ENCODE data around the gene H1-8.

The H1-8 gene

GRCh38 chr3:129556358-129556695, 13.4 kb downstream of the H1-8 start:
- DNase-seq (ENCODE audit: low read depth, low spot score) = no peak

- DNase-seq (ENCODE audit: low read depth, low spot score) = no peak
Measured at GRCh38 chr3:129556890-129557547, 14.0 kb downstream of the H1-8 start.

DNA sequence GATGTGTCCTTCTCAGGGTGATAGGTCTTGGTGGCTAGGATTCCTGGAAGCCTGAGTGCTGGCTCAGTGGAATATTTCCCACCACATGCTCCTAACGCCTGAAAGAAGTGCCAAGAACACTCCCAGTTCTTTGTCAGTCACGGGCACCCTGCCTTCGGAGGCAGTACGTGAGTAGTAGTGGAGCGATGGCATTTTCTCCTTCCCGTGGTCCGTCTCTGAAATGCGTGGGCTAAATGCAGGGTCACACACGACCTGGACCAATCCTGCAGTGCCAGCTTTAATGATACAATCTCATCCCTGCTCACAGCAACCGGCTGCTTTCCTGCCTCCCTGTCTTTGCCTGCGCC, 14.5 kb downstream of the H1-8 start:
- no peak for DNase-seq (ENCODE audit: low read depth, low spot score)

- no peak for DNase-seq (ENCODE audit: low read depth, low spot score)
Measured at GRCh38 chr3:129558081-129558771, 15.3 kb downstream of the H1-8 start.

GRCh38 chr3:129558772-129559564, 16.0 kb downstream of the H1-8 start:
- no peak for DNase-seq (ENCODE audit: low read depth, low spot score)

DNA sequence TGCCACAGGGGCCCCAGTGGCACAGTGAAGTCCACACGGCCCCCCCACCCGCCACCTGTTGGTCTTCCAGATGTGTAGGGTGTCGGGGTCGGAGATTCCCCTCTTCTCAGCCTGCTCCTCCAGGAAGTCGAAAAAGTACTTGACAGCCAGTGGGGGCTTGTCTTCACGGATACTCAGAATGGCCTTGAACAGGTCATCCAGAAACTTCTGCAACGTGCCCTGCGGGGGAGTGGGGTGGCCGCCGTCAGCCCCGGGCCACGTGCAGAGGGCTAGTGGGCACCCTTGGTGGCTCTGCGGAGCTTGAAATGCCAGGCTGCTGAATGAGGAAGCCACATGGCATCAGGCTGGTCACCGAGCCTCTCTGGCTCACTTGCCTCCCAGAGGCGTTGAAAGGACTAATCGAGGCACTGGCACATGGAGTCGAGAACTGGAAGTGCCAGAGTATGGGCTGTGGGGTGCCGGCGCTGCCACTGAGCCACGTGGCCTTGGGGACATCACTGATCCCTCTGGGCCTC, 16.6 kb downstream of the H1-8 start:
- no peak for DNase-seq (ENCODE audit: low read depth, low spot score)

- DNase-seq (ENCODE audit: low read depth, low spot score) = no peak
Measured at GRCh38 chr3:129560269-129560787, 17.4 kb downstream of the H1-8 start.

- no peak for DNase-seq (ENCODE audit: low read depth, low spot score)
Measured at GRCh38 chr3:129560911-129561594, 18.1 kb downstream of the H1-8 start.

DNA sequence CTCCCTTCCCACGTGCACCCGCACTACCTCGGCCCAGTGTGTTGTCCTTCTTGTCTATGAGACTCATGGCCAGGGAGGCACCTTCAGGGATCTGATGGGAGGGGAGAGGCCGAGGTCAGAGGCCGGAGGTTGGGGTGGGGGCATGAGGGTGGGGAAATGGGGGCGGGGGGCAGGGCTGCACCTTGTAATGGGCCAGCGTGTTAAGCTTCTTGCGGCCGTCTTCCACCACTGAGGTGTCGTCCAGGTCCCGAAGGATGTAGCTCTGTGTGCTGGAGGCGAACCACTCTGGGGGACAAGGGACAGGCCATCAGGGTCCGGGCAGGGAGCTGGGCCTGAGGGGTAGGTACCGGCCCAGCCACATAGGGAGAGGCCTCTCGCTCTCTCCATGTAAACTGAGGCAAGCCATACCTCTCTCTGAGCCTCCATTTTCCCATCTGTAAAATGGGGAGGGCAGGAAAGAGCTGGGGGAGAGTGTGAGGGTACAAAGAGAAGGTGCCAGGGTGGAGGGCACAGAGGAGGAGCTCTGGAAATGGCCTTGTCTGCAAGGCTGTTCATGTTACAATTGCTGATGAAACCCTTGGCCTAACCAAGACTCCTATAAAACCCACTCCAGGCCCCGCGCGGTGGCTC, 18.8 kb downstream of the H1-8 start:
- DNase-seq (ENCODE audit: low read depth, low spot score) = no peak

- no peak for DNase-seq (ENCODE audit: low read depth, low spot score)
Measured at GRCh38 chr3:129562803-129563202, 19.8 kb downstream of the H1-8 start.

GRCh38 chr3:129563332-129563731, 20.4 kb downstream of the H1-8 start:
- DNase-seq (ENCODE audit: low read depth, low spot score) = no peak

DNA sequence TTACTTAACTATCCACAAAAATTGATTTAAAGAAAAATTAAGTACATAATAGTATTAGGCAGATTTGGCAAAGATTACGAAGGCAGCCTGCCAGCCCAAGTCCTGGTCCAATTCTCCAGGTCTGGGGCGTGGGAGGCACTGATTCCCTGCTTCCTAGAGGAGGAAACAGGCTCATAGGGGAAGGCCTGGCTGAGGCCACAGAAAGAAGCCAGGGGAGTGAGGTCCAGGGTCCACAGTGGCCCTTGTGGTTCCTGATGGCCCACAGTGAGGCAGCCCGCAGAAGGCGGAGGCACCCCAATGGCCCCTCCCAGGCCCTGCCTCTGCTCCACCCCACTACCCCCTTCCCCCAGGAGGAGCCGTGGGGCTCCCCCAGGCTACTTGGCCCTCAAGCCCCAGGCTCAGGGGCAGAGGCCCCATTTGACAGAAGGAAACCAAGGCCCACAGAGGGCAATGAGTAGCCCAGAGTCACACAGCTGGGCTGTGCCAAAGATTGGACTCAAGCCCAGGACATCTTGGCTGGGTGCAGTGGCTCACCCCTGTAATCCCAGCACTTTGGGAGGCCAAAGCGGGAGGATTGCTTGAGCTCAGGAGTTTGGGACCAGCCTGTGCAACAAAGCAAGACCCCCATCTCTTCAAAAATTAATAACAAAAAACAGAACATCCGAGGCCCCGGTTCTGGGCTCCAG, 21.0 kb downstream of the H1-8 start:
- no peak for DNase-seq (ENCODE audit: low read depth, low spot score)

DNA sequence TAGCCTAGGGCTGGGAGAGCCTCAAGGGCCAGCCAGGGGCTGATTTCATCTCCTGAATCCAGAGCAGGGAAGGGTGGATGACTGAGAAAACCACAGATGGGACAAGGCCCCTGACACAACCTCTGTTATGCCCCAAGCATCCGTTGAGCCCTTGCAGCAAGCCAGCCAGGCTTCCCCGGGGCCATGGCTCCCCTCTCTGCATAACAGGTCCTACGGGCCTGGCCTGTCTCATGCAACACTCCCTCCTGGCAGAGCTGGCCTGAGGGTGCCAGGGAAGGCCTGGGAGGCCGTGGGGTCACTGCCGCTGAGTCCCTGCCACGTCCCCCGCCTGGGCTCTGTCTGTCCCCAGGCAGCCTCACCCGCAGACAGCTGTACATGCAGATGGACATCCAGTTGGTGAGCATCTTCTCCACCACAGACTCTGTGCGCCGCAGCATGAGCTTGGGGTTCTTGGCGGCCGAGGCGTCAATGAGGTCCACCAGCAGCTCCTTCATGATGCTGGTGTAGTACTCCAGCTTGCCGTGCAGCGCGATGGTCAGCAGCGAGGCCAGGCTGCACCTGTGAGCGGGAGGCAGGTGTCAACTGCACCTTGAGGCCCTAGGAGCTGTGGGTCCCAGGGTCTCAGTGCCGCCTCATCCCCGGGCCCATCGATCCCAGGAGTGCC, 22.1 kb downstream of the H1-8 start:
- DNase-seq (ENCODE audit: low read depth, low spot score) = no peak

GRCh38 chr3:129565902-129566301, 22.9 kb downstream of the H1-8 start:
- no peak for DNase-seq (ENCODE audit: low read depth, low spot score)

DNA sequence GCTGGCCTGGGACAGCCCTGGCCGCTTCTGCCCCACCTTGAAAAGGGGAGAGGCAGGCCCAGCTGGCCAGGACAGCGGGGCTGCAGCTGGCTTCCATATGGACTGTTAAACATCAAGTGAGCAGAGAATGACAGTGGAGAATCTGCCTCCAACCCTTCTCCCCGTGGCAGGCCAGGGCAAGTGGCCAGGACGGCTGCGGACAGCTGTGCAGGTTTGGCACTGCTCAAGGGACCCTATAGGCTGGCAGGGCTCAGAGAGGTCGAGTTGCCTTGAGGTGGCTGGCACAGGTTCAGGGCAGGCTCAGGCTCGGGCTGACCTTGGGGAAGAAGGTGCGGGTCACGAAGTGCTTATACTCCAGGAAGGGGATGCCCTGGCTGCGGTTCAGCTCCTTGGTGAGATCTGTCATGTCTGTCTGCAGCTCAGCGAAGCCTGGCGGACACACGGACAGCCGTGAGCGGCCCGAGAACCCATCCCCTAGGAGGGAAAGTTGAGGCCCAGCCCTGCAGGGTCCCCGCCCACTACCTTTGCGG, 24.3 kb downstream of the H1-8 start:
- DNase-seq (ENCODE audit: low read depth, low spot score) = no peak

- no peak for DNase-seq (ENCODE audit: low read depth, low spot score)
Measured at GRCh38 chr3:129567939-129568338, 25.0 kb downstream of the H1-8 start.

GRCh38 chr3:129569856-129570255, 26.9 kb downstream of the H1-8 start:
- DNase-seq (ENCODE audit: low read depth, low spot score) = no peak

DNA sequence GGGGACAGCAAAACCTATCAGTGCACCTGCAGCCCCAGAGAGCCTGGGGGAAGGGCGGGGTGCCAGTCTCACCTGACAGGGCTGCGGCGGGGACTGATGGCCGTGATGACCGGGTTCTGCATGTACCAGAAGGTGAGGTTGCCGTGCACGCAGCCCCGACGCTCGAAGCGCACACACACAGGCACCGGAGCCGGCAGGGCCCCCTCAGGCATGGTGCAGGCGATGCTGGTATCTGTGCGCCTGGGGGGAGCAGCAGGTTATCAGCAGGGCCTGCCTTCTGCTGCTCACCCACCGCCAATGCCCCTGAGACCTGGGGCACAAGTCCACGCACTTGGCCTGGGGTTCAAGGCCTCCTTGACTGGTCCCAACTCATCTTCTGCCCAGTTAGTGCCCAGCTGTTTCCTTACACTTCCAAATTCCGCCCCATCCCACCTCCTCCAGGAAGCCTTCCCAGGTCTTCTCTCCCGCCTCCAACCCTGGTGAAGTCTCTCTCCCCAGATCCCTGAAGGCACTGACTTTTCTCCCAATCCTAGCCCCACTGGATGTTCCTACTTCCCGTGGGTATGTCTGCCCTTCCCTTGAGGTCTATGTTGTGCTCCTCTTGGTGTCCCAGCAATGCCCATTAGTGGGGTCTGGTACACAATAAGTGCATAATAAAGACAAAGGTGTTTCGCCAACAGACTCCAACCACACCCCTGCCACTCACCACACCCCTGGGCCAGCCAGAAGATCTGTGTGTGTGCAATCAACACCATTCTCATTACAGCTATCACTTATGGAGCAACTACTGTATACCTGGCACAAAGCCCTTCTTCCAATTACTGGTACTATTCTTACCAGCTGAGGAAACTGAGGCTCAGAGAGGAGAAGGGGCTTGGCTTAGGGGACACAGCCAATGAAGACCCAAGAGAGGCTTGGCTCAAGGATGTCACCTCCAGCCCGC, 28.9 kb downstream of the H1-8 start:
- no peak for DNase-seq (ENCODE audit: low read depth, low spot score)

GRCh38 chr3:129572603-129573002, 29.6 kb downstream of the H1-8 start:
- DNase-seq (ENCODE audit: low read depth, low spot score) = no peak

All from iPS DF 19.7 (cell line).